Thyroid gland (tissue), 4 donors: ENCODE data around the gene MAD1L1. TPM values are rescaled to one million over a fixed set of nuclear protein-coding genes. Genes with fewer than 3 reads are reported as not detected.

ENCODE experiments used
- DNase-seq, 2 donors: peaks; one replicate each; pipeline ENCODE4 v3.0.0-alpha.2; 2019
- H3K27ac ChIP-seq, 3 donors: fragments of 200-600 bp; sonication (generic); 1 replicate in 2 of 3; 2 replicates in 1 of 3; pipeline ENCODE4 v1.5.1; 2016 to 2019; ENCODE audit warnings: mild to moderate bottlenecking in 1 of 3, moderate library complexity in 1 of 3
- H3K27me3 ChIP-seq: fragments of 200-600 bp; sonication (generic); one replicate; pipeline ENCODE4 v1.5.1; 2019
- H3K36me3 ChIP-seq, 2 donors: fragments of 200-600 bp; sonication (generic); one replicate each; pipeline ENCODE4 v1.5.1; 2016 to 2019
- H3K4me1 ChIP-seq, 2 donors: fragments of 200-600 bp; sonication (generic); one replicate each; pipeline ENCODE4 v1.5.1; 2017 to 2019
- H3K4me3 ChIP-seq, 3 donors: fragments of 200-600 bp; sonication (generic); replicated peaks in 1 of 3; 1 replicate in 2 of 3; 2 replicates in 1 of 3; pipeline ENCODE4 v1.5.1; 2016; ENCODE audit warnings: mild to moderate bottlenecking in 1 of 3
- H3K9me3 ChIP-seq: fragments of 200-600 bp; sonication (generic); one replicate; pipeline ENCODE4 v1.5.1; 2017
- CTCF ChIP-seq, 6 experiments: fragments of 200-600 bp in 3 of 6; fragments of 450-650 bp in 3 of 6; sonication (generic) in 3 of 6; IDR thresholded peaks; one replicate each; pipeline ENCODE4 v1.5.1; 2016 to 2019; ENCODE audit warnings: antibody characterized with exemption in 6 of 6, mild to moderate bottlenecking in 2 of 6, inconsistent platforms in 1 of 6, moderate library complexity in 1 of 6
- POLR2A ChIP-seq, 2 donors: fragments of 450-650 bp; IDR thresholded peaks; one replicate each; pipeline ENCODE4 v1.6.1; 2017; ENCODE audit warnings: antibody characterized with exemption in 2 of 2, mild to moderate bottlenecking in 2 of 2, moderate library complexity in 1 of 2
- WGBS, 2 donors: methylation state at CpG; one replicate each; pipeline ENCODE4 v1.1.5; 2017; 5-methylcytosine and 5-hydroxymethylcytosine counted together
- intact Hi-C: fragments of 100-400 bp; cut with DNase I; formaldehyde crosslinking; loops from one replicate; pipeline ENCODE4 v1.15.1; 2023
- total RNA-seq, 4 donors: library from RNA; depleted of rRNA; stranded (reverse); fragments of >200 nt; gene quantifications; one replicate each; pipeline ENCODE4 v1.2.3, GENCODE V29; 2016

MAD1L1 gene
- total RNA-seq, 4 donors from 2014 or later: 27.4 to 38.6 (median 33.9) TPM

GRCh38 chr7:2040201-2040892 lies 192.4 kb downstream of the MAD1L1 start:
- intact Hi-C loops: no loop called here
- 96 to 97% methylated on average over 22 of the region's 22 CpGs for WGBS, 2 donors
- H3K27ac ChIP-seq: no peak overlapping the region
- no peak overlapping the region for H3K4me3 ChIP-seq
- no peaks in the 10 kb centered on the region for H3K27me3 ChIP-seq
- H3K4me1 ChIP-seq: peaks cover 7 to 12% of the 10 kb centered on the region in 2 donors
- H3K36me3 ChIP-seq: no peaks in the 10 kb centered on the region
- TF ChIP-seq POLR2A (IDR thresholded peaks at IDR 0.05) (no peak), CTCF (IDR thresholded peaks at IDR 0.05) (no peak)
- H3K9me3 ChIP-seq: no peaks in the 10 kb centered on the region
- DNase-seq: no peak

GRCh38 chr7:2038931-2039728 lies 193.6 kb downstream of the MAD1L1 start:
- H3K9me3 ChIP-seq: no peaks in the 10 kb centered on the region
- H3K27me3 ChIP-seq: no peaks in the 10 kb centered on the region
- H3K27ac ChIP-seq: no peak overlapping the region
- WGBS, 2 donors: 81 to 88% methylated on average over 23 of the region's 23 CpGs
- TF ChIP-seq POLR2A (IDR thresholded peaks at IDR 0.05) (no peak), CTCF (IDR thresholded peaks at IDR 0.05) (no peak)
- intact Hi-C loops: no loop called here
- DNase-seq: no peak
- H3K36me3 ChIP-seq: no peaks in the 10 kb centered on the region
- H3K4me3 ChIP-seq: no peak overlapping the region
- H3K4me1 ChIP-seq: peaks cover 7 to 12% of the 10 kb centered on the region in 2 donors

GRCh38 chr7:2037808-2038522 lies 194.8 kb downstream of the MAD1L1 start:
- peak; percentile 32 to 56 for DNase-seq
- TF ChIP-seq CTCF (IDR thresholded peaks at IDR 0.05) (no peak), POLR2A (IDR thresholded peaks at IDR 0.05) (no peak)
- no peaks in the 10 kb centered on the region for H3K27me3 ChIP-seq
- no peak overlapping the region for H3K4me3 ChIP-seq
- H3K36me3 ChIP-seq: no peaks in the 10 kb centered on the region
- no peak overlapping the region for H3K27ac ChIP-seq
- H3K9me3 ChIP-seq: no peaks in the 10 kb centered on the region
- intact Hi-C loops: no loop called here
- H3K4me1 ChIP-seq: peaks cover 7 to 12% of the 10 kb centered on the region in 2 donors
- 30 to 31% methylated on average over 13 of the region's 13 CpGs for WGBS, 2 donors

GRCh38 chr7:2037301-2037807 lies 195.4 kb downstream of the MAD1L1 start:
- Histone ChIP-seq H3K9me3 (no peaks in the 10 kb centered on the region), H3K36me3 (no peaks in the 10 kb centered on the region), H3K27me3 (no peaks in the 10 kb centered on the region), H3K4me3 (no peak overlapping the region), H3K4me1 (peaks cover 7 to 12% of the 10 kb centered on the region in 2 donors), H3K27ac (no peak overlapping the region)
- 70 to 72% methylated on average over 17 of the region's 17 CpGs for WGBS, 2 donors
- DNase-seq: no peak
- intact Hi-C loops: no loop called here
- no peak for TF ChIP-seq CTCF (IDR thresholded peaks at IDR 0.05)
- TF ChIP-seq POLR2A (IDR thresholded peaks at IDR 0.05): no peak
